ENCODE data around the gene CGNL1.

Gene CGNL1

DNA sequence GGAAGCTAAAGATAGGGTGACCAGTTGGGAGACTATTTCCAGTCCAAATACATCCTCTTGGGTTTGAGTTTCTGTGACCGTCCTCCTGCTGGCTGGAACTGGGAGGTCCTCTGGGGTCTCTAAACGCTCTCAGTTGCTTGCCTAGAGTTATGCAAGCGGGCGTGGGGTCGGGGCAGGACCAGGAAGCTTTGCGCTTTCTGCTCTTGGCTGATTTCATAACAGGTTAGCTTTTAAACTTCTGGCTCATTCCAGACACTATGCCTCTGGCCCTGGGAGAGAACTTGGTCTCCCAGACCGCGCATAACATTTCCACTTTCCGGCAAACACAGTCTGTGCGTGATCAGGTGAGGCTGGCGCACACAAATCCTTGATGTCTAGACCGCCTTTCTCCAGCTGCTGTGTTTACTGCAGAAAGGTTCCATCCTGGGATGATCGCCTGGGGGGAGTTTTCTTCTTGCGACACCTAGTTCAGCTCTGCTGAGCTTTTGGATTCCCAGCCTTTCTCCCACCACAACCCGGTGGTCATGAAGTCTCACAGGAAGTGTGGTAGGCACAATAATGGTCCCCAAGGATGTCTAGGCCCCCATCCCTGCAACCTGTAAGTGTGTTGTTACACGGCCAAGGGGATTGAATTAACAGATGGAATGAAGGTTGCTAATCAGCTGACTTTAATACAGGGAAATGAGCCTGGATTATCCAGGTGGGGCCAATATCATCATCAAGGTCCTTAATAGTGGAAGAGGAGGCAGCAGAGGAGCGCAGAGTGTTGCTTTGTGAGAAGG is 23.6 kb upstream of the CGNL1 start:
- POLR2A ChIA-PET = no interaction called here
- H3K9me3 ChIP-seq (ENCODE audit: control insufficient read depth, insufficient read depth, low read depth, low read length) = no peaks in the 10 kb centered on the region
- CTCF ChIA-PET = interaction anchor here (0.6 to 2.1 kb wide), 4 partner anchors 14 to 1382 kb away, joined by 3 to 6 read pairs (median 4); no protein-coding TSS in a partner anchor
- no peaks in the 10 kb centered on the region for H3K36me3 ChIP-seq (ENCODE audit: control insufficient read depth in 2 of 2, insufficient read depth in 1 of 2, low read length in 2 of 2)
- no peaks in the 10 kb centered on the region for H3K4me1 ChIP-seq (ENCODE audit: control insufficient read depth, insufficient read depth, low read length)
- no peak overlapping the region for H3K27ac ChIP-seq (ENCODE audit: extremely low read depth, low read depth, low read length)
- H3K4me3 ChIP-seq (ENCODE audit: low read depth, low read length) = no peak overlapping the region
- TF ChIP-seq ZNF621 (tag by site-specific recombination; IDR thresholded peaks at IDR 0.05) (no peak), ZSCAN23 (tag by site-specific recombination; IDR thresholded peaks at IDR 0.05) (no peak), ZNF19 (tag by site-specific recombination; IDR thresholded peaks at IDR 0.05; ENCODE audit: low read depth) (no peak), ZNF610 (tag by site-specific recombination; IDR thresholded peaks at IDR 0.05; ENCODE audit: borderline replicate concordance) (no peak)

DNA sequence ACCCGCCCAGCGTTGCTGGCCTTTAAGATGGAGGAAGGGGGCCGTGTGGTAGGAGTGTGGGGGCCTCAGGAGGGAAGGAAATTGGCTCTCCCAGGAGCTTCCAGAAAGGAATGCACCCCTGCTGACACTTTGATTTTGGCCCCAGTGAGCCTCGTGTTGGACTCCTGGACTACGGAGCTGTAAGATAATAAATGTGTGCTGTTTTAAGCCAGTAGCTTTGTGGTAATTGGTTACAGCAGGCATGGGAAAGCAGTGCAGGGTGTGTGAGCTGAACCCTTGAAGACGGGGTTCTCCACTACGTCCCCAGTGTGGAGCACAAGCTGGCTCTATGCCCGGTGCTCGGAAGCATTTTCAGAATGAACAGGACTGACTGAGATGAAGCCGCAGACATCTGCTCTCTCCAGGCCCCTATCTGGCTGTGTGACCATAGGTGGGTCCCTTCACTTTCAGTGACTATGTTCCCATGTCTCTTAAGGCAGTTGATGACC is 22.9 kb upstream of the CGNL1 start:
- Histone ChIP-seq H3K4me1 (ENCODE audit: control insufficient read depth, insufficient read depth, low read length) (no peaks in the 10 kb centered on the region), H3K9me3 (ENCODE audit: control insufficient read depth, insufficient read depth, low read depth, low read length) (no peaks in the 10 kb centered on the region), H3K27ac (ENCODE audit: extremely low read depth, low read depth, low read length) (no peak overlapping the region), H3K36me3 (ENCODE audit: control insufficient read depth in 2 of 2, insufficient read depth in 1 of 2, low read length in 2 of 2) (no peaks in the 10 kb centered on the region), H3K4me3 (ENCODE audit: low read depth, low read length) (no peak overlapping the region)
- POLR2A ChIA-PET = no interaction called here
- CTCF ChIA-PET = interaction anchor here (0.9 to 2.1 kb wide), 2 partner anchors 15 to 174 kb away, joined by 4 to 6 read pairs; no protein-coding TSS in a partner anchor
- no peak for TF ChIP-seq MZF1 (tag by site-specific recombination; IDR thresholded peaks at IDR 0.05; ENCODE audit: borderline replicate concordance)
- TF ChIP-seq ZNF600 (tag by site-specific recombination; IDR thresholded peaks at IDR 0.05) = no peak

DNA sequence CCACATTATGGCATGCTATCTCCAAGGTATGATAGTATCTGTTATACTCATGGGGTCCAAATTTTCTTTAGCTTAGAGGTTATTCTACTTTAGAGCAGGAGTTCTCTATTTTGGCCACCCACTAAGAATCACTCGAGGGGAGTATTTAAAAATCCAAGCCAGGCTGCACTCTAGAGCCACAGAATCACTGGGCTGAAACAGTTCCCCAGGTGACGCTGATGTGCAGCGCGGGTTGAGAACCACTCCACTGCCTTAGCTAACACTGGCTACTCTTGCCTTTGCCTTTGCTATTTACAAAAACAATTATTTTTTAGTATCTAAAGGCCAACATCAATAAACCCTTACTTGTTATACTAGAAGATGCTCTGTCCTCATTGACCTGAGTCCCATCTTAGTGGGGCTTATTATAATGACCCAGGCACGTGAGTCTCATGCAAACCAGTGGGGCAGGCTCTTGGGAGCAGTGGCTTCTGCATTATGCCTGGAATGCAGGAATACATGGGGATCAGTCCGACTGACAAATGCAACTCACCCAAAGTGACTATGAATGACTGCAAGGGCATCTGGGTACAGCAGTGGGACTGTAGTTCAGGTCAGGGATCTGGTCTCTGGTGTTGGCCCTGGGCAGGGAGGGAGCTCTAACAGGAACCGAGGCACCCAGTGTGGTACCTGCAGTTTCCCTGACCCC is 21.7 kb upstream of the CGNL1 start:
- Histone ChIP-seq H3K9me3 (ENCODE audit: control insufficient read depth, insufficient read depth, low read depth, low read length) (no peaks in the 10 kb centered on the region), H3K4me3 (ENCODE audit: low read depth, low read length) (no peak overlapping the region), H3K4me1 (ENCODE audit: control insufficient read depth, insufficient read depth, low read length) (no peaks in the 10 kb centered on the region), H3K27ac (ENCODE audit: extremely low read depth, low read depth, low read length) (no peak overlapping the region), H3K36me3 (ENCODE audit: control insufficient read depth in 2 of 2, insufficient read depth in 1 of 2, low read length in 2 of 2) (no peaks in the 10 kb centered on the region)
- POLR2A ChIA-PET = no interaction called here
- CTCF ChIA-PET = interaction anchor here (2.1 kb wide), 1 partner anchor 173 kb away, joined by 6 read pairs; no protein-coding TSS in a partner anchor
- no peak for TF ChIP-seq ZNF114 (tag by site-specific recombination; IDR thresholded peaks at IDR 0.05)
- no peak for TF ChIP-seq ZNF624 (tag by site-specific recombination; IDR thresholded peaks at IDR 0.05)
- TF ChIP-seq TRIM28 (IDR thresholded peaks at IDR 0.05; ENCODE audit: borderline replicate concordance, low read length) = no peak
- no peak for TF ChIP-seq KLF1 (tag by site-specific recombination; IDR thresholded peaks at IDR 0.05)
- TF ChIP-seq ZNF37A (tag by site-specific recombination; IDR thresholded peaks at IDR 0.05) = no peak
- TF ChIP-seq ZNF768 (tag by site-specific recombination; IDR thresholded peaks at IDR 0.05) = no peak
- no peak for TF ChIP-seq ZBTB8A (tag by site-specific recombination; IDR thresholded peaks at IDR 0.05)
- TF ChIP-seq, protein P1, sequence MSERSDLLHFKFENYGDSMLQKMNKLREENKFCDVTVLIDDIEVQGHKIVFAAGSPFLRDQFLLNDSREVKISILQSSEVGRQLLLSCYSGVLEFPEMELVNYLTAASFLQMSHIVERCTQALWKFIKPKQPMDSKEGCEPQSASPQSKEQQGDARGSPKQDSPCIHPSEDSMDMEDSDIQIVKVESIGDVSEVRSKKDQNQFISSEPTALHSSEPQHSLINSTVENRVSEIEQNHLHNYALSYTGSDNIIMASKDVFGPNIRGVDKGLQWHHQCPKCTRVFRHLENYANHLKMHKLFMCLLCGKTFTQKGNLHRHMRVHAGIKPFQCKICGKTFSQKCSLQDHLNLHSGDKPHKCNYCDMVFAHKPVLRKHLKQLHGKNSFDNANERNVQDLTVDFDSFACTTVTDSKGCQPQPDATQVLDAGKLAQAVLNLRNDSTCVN (tag by site-specific recombination; optimal IDR thresholded peaks at IDR 0.05) = no peak
- TF ChIP-seq ZNF10 (tag by site-specific recombination; IDR thresholded peaks at IDR 0.05) = no peak
- TF ChIP-seq ZNF561 (tag by site-specific recombination; IDR thresholded peaks at IDR 0.05; ENCODE audit: borderline replicate concordance) = no peak
- no peak for TF ChIP-seq ZNF184 (tag by site-specific recombination; IDR thresholded peaks at IDR 0.05)
- TF ChIP-seq, protein P2, sequence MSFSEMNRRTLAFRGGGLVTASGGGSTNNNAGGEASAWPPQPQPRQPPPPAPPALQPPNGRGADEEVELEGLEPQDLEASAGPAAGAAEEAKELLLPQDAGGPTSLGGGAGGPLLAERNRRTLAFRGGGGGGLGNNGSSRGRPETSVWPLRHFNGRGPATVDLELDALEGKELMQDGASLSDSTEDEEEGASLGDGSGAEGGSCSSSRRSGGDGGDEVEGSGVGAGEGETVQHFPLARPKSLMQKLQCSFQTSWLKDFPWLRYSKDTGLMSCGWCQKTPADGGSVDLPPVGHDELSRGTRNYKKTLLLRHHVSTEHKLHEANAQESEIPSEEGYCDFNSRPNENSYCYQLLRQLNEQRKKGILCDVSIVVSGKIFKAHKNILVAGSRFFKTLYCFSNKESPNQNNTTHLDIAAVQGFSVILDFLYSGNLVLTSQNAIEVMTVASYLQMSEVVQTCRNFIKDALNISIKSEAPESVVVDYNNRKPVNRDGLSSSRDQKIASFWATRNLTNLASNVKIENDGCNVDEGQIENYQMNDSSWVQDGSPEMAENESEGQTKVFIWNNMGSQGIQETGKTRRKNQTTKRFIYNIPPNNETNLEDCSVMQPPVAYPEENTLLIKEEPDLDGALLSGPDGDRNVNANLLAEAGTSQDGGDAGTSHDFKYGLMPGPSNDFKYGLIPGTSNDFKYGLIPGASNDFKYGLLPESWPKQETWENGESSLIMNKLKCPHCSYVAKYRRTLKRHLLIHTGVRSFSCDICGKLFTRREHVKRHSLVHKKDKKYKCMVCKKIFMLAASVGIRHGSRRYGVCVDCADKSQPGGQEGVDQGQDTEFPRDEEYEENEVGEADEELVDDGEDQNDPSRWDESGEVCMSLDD (tag by site-specific recombination; IDR thresholded peaks at IDR 0.05) = no peak
- TF ChIP-seq ZNF677 (tag by site-specific recombination; IDR thresholded peaks at IDR 0.05) = no peak
- no peak for TF ChIP-seq ZNF394 (tag by site-specific recombination; IDR thresholded peaks at IDR 0.05; ENCODE audit: borderline replicate concordance)
- TF ChIP-seq ZNF521 (tag by site-specific recombination; IDR thresholded peaks at IDR 0.05) = no peak
- TF ChIP-seq ZNF221 (tag by site-specific recombination; IDR thresholded peaks at IDR 0.05; ENCODE audit: borderline replicate concordance) = no peak
- no peak for TF ChIP-seq ZNF16 (tag by site-specific recombination; IDR thresholded peaks at IDR 0.05; ENCODE audit: low read depth)
- TF ChIP-seq ZIC2 (tag by site-specific recombination; IDR thresholded peaks at IDR 0.05) = no peak
